OCI-LY7 (cell line): ENCODE results near the gene PRMT6. TPM values are rescaled to one million over a fixed set of nuclear protein-coding genes. Genes with fewer than 3 reads are reported as not detected.
"Not testable (repeated sequence)": the region's sequence is repeated elsewhere in the genome, so short reads cannot be mapped to it uniquely, and the experiment has no call there.

Experiments
- BruUV-seq: library from RNA; stranded (reverse); fragments of 400-500 nt; replicated peaks from 2 replicates; lab custom pipeline; 2021; lab: Mats Ljungman, UMichigan
- CTCF ChIA-PET: fragments of 300-600 bp; sonication (Branson Sonifier 250); formaldehyde crosslinking; loops from one replicate; lab custom pipeline; 2022; ENCODE audit warnings: antibody characterized with exemption; ENCODE audit not compliant: unreplicated experiment; lab: Charles Lee
- POLR2A ChIA-PET: fragments of 300-600 bp; sonication (Branson Sonifier 250); formaldehyde crosslinking; loops from one replicate; lab custom pipeline; 2022; ENCODE audit warnings: antibody characterized with exemption; lab: Charles Lee
- DNase-seq: peaks from one replicate; pipeline ENCODE4 v3.0.0-alpha.2; 2015; ENCODE audit warnings: low spot score
- H2AFZ ChIP-seq: fragments of 200-600 bp; sonication (generic), shearing (Covaris generic); 2 replicates; pipeline ENCODE4 v1.6.1; 2014; ENCODE audit warnings: mild to moderate bottlenecking, antibody characterized with exemption, low read length, moderate library complexity
- H3K27ac ChIP-seq: fragments of 200-600 bp; sonication (generic); 2 replicates; pipeline ENCODE4 v1.5.1; 2014; ENCODE audit warnings: mixed run types, low read depth, mild to moderate bottlenecking, moderate library complexity, low read length, inconsistent platforms; ENCODE audit not compliant: poor library complexity, severe bottlenecking
- H3K36me3 ChIP-seq: fragments of 200-600 bp; sonication (generic); 2 replicates; pipeline ENCODE4 v1.6.1; 2014; ENCODE audit warnings: mild to moderate bottlenecking, antibody characterized with exemption, low read length, moderate library complexity, mixed read lengths; ENCODE audit not compliant: insufficient read depth
- H3K4me1 ChIP-seq: fragments of 200-600 bp; sonication (generic); 2 replicates; pipeline ENCODE4 v1.5.1; 2014; ENCODE audit warnings: mild to moderate bottlenecking, low read length; ENCODE audit not compliant: insufficient read depth, poor library complexity, severe bottlenecking
- H3K4me2 ChIP-seq: fragments of 200-600 bp; sonication (generic); 2 replicates; pipeline ENCODE4 v1.6.1; 2014; ENCODE audit warnings: mild to moderate bottlenecking, low read length
- H3K4me3 ChIP-seq: fragments of 200-600 bp; sonication (generic); 2 replicates; pipeline ENCODE4 v1.5.1; 2014; ENCODE audit warnings: mild to moderate bottlenecking, low read depth, low read length; ENCODE audit not compliant: poor library complexity, severe bottlenecking
- H3K79me2 ChIP-seq: fragments of 200-600 bp; sonication (generic); 2 replicates; pipeline ENCODE4 v1.6.1; 2016; ENCODE audit warnings: low read depth, mild to moderate bottlenecking, low read length, moderate library complexity, mixed read lengths; ENCODE audit not compliant: insufficient read depth
- H3K9me2 ChIP-seq: fragments of 200-600 bp; sonication (generic); 2 replicates; pipeline ENCODE4 v1.6.1; 2016; ENCODE audit warnings: mild to moderate bottlenecking, low read length, mixed read lengths; ENCODE audit not compliant: insufficient read depth
- H3K9me3 ChIP-seq: fragments of 200-600 bp; sonication (generic); 2 replicates; pipeline ENCODE4 v1.6.1; 2014; ENCODE audit warnings: mild to moderate bottlenecking, mixed run types, low read length, mixed read lengths
- H4K20me1 ChIP-seq: fragments of 200-600 bp; sonication (generic); 2 replicates; pipeline ENCODE4 v1.6.1; 2014; ENCODE audit warnings: mild to moderate bottlenecking, antibody characterized with exemption, low read length, moderate library complexity, mixed read lengths; ENCODE audit not compliant: insufficient read depth
- EZH2phosphoT487 ChIP-seq: fragments of 200-600 bp; sonication (generic); IDR thresholded peaks from 2 replicates; pipeline ENCODE4 v1.6.1; 2018; ENCODE audit warnings: low read depth, borderline replicate concordance, mild to moderate bottlenecking, mixed run types, antibody characterized with exemption, low read length, moderate library complexity, mixed read lengths
- intact Hi-C: fragments of 100-400 bp; cut with micrococcal nuclease; formaldehyde crosslinking; loops from one replicate; pipeline ENCODE4 v1.10.0; 2022; ENCODE audit not compliant: unreplicated experiment
- total RNA-seq, 2 experiments: library from RNA; depleted of rRNA in 1 of 2; stranded (reverse); fragments of >200 nt in 1 of 2; shearing (Covaris generic) in 1 of 2; gene quantifications; 2 replicates each; pipeline ENCODE4 v1.2.3, GENCODE V29; 2014 to 2022
- TF ChIP-seq, protein P1 (sequence below): fragments of 200-600 bp; sonication (generic); conservative IDR thresholded peaks from 2 replicates; pipeline ENCODE4 v1.5.1; 2014; ENCODE audit warnings: mild to moderate bottlenecking, antibody characterized with exemption, low read length, moderate library complexity, mixed read lengths

Gene PRMT6
- total RNA-seq, 2 experiments from 2014 or later: 41.7 to 42.9 TPM

DNA sequence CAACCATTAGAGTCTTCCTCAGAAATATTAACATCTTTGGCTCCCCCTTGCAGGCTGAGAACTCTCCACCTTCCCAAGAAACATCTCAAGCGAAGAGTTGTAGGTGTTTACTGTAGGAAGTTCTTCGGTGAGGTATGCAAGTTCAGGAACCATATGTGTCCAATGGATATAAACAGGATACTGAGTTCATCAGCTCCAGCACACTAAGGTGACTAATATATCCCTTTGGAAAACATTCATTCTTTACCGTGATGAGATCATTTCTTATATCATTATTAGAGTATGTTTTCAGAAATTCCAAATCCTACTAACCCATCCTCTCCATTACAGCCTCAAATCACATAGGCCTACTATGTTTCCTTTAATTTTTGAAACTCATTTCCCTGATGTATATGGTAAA, 37.3 kb upstream of the PRMT6 start:
- no peaks in the 10 kb centered on the region for H4K20me1 ChIP-seq
- CTCF ChIA-PET: no interaction called here
- no peak overlapping the region for H3K27ac ChIP-seq
- no peaks in the 10 kb centered on the region for H3K9me3 ChIP-seq
- POLR2A ChIA-PET: no interaction called here
- no TSS peak for BruUV-seq
- DNase-seq: no peak
- H3K79me2 ChIP-seq: no peaks in the 10 kb centered on the region
- no peaks in the 10 kb centered on the region for H3K36me3 ChIP-seq
- H3K9me2 ChIP-seq: no peaks in the 10 kb centered on the region
- H3K4me3 ChIP-seq: no peak overlapping the region
- H3K4me2 ChIP-seq: no peak overlapping the region
- TF ChIP-seq, protein P1, sequence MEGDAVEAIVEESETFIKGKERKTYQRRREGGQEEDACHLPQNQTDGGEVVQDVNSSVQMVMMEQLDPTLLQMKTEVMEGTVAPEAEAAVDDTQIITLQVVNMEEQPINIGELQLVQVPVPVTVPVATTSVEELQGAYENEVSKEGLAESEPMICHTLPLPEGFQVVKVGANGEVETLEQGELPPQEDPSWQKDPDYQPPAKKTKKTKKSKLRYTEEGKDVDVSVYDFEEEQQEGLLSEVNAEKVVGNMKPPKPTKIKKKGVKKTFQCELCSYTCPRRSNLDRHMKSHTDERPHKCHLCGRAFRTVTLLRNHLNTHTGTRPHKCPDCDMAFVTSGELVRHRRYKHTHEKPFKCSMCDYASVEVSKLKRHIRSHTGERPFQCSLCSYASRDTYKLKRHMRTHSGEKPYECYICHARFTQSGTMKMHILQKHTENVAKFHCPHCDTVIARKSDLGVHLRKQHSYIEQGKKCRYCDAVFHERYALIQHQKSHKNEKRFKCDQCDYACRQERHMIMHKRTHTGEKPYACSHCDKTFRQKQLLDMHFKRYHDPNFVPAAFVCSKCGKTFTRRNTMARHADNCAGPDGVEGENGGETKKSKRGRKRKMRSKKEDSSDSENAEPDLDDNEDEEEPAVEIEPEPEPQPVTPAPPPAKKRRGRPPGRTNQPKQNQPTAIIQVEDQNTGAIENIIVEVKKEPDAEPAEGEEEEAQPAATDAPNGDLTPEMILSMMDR: no peak
- TF ChIP-seq EZH2phosphoT487: no peak
- H2AFZ ChIP-seq: no peak overlapping the region
- H3K4me1 ChIP-seq: no peaks in the 10 kb centered on the region
- intact Hi-C loops: no loop called here

DNA sequence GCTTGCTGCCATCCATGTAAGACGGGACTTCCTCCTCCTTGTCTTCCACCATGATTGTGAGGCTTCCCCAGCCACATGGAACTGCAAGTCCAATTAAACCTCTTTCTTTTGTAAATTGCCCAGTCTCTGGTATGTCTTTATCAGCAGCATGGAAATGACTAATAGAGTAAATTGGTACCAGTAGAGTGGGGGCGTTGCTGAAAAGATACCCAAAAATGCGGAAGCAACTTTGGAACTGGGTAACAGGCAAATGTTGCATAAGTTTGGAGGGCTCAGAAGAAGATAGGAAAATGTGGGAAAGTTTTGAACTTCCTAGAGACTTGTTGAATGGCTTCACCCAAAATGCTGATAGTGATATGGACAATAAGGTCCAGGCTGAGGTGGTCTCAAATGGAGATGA, 17.6 kb upstream of the PRMT6 start:
- H3K9me3 ChIP-seq, H3K4me1 ChIP-seq, H3K27ac ChIP-seq, H4K20me1 ChIP-seq, CTCF ChIA-PET, intact Hi-C loops, H3K4me3 ChIP-seq, H3K4me2 ChIP-seq, H2AFZ ChIP-seq, H3K79me2 ChIP-seq, H3K9me2 ChIP-seq, H3K36me3 ChIP-seq, BruUV-seq, DNase-seq: not testable (repeated sequence)
- POLR2A ChIA-PET: interaction anchor here (0.7 to 1.3 kb wide), 2 partner anchors 19 to 331 kb away, joined by 3 read pairs; no protein-coding TSS in a partner anchor

DNA sequence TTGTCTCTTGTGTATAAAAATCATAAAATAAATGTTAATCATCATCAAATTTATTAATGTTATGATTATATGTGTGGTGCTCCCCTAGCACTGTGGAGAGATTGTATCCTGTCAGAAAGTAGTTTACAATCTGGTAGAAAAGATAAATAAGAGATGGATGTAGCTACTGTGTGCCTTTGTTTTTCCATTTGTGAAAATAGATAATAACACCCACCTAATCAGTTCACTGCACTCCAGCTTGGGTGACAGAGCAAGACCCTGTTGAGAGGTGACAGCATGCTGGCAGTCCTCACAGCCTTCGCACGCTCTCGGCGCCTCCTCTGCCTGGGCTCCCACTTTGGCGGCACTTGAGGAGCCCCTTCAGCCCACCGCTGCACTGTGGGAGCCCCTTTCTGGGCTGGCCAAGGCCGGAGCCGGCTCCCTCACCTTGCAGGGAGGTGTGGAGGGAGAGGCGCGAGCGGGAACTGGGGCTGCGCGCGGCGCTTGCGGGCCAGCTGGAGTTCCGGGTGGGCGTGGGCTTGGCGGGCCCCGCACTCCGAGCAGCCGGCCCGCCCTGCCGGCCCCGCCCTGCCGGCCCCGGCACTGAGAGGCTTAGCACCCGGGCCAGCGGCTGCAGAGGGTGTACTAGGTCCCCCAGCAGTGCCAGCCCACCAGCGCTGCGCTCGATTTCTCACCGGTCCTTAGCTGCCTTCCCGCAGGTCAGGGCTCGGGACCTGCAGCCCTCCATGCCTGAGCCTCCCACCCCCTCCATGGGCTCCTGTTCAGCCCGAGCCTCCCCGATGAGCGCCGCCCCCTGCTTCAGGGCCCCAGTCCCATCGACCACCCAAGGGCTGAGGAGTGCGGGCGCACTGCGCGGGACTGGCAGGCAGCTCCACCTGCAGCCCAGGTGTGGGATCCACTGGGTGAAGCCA, 11.9 kb upstream of the PRMT6 start:
- H3K4me1 ChIP-seq, H3K79me2 ChIP-seq, H3K9me2 ChIP-seq, BruUV-seq, H3K4me2 ChIP-seq, H3K36me3 ChIP-seq, H3K4me3 ChIP-seq, H4K20me1 ChIP-seq, H3K27ac ChIP-seq, DNase-seq, H2AFZ ChIP-seq, intact Hi-C loops: not testable (repeated sequence)
- POLR2A ChIA-PET: interaction anchor here (0.6 to 4.8 kb wide), 4 partner anchors 10 to 116 kb away, joined by 3 to 23 read pairs (median 4); partner anchors contain the start of gene PRMT6
- CTCF ChIA-PET: interaction anchor here (0.6 to 1.2 kb wide), 2 partner anchors 12 to 96 kb away, joined by 3 to 4 read pairs; partner anchors contain the start of gene PRMT6
- peaks cover 24% of the 10 kb centered on the region for H3K9me3 ChIP-seq
